NCI-H1105 (cell line): ENCODE measurements around the gene GPLD1.
"Not testable (repeated sequence)": the region's sequence is repeated elsewhere in the genome, so short reads cannot be mapped to it uniquely, and the experiment has no call there.

Experiments used
- DNase-seq: peaks from one replicate; lab custom pipeline; 2025; lab: John Stamatoyannopoulos, UW

Gene GPLD1

GRCh38 chr6:24453921-24454320 is 35.5 kb downstream of the GPLD1 start:
- DNase-seq, result no peak

- DNase-seq, result no peak
These were observed 37.6 kb downstream of the GPLD1 start for GRCh38 chr6:24451581-24452388.

- DNase-seq, result no peak
These were observed 40.4 kb downstream of the GPLD1 start for GRCh38 chr6:24448828-24449525.

DNA sequence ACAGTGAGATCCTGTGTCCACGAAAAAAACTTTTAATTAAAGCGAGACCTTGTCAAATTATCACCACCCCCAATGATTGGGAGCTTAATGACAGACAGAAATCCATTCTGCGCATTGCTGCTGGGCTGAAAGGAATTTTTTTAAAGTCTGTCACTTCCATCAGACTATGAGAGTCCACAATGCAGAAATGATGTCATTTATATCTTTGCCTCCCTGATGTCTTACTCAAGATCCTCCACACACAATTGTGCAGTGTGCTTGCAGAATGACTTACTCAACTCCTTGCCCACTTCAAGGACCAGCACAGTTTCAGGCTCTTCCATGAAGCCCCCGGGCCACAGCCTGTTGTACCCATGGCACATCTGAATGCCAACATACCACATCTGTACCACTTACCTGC is 41.0 kb downstream of the GPLD1 start:
- DNase-seq, result no peak

- DNase-seq, result no peak
These were observed 42.7 kb downstream of the GPLD1 start for GRCh38 chr6:24446670-24447069.

- no peak for DNase-seq
These were observed 43.7 kb downstream of the GPLD1 start for GRCh38 chr6:24445704-24446103.

GRCh38 chr6:24444588-24444987 is 44.8 kb downstream of the GPLD1 start:
- no peak for DNase-seq

DNA sequence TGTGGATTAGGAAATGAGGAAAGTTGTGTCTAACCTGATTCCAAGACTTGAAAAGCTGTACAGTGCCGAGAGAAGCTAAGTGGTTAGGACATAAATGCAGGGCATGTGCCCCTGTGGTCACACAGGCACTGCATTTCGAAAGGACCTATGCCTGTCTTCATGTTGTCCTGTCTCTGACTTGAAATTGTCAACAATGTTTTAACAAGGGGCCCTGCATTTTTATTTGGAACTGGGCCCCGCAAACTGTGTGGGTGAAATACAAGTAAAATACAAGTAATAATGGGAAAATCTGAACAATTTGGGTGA is 47.8 kb downstream of the GPLD1 start:
- no peak for DNase-seq

- no peak for DNase-seq
These were observed 48.3 kb downstream of the GPLD1 start for GRCh38 chr6:24440897-24441598.

DNA sequence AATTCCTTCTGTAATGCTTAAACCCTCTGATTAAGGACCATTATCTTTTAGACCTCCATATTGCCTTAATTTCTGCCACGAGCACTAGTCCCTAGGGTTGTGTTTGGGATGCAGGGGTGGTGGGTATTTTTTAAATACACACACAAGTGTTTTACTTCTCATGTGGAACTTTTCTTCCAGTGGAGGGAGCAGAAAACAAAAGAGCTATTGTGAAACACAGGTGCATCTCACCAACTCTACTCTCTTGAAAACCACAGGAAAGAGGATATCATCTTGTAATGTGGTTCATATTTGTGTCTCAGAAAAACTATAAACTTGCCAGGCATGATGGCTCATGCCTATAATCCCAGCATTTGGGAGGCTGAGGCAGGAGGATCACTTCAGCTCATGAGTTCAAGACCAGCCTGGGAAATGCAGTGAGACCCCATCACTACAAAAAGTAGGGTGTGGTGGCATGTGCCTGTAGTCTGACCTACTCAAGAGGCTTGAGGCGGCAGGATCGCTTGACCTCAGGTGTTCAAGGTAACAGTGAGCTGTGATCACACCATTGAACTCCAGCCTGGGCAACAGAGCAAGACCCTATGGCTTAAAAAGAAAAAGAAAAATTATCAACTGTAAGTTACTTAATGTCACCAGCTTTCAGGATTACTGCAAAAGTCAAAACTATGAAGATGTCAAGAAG is 49.4 kb downstream of the GPLD1 start:
- no peak for DNase-seq

DNA sequence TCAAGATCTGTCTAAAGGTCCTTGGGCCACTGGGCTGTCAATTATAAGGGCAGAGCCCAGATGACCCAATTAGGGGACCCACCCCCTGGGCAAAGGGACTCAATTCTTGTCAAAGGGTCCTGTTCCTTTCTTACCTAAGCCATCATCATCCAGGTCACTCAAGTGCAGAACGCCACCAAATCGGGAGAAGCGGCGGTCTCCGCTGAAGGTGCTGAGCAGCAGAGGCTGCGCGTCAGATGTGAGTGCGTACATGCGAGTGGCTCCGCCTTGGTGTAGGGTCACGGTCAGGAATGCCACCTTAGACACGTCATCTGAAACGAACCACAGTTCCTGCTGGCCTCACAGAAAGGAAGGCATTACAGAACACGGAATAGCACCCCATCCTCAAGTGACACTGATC is 52.4 kb downstream of the GPLD1 start:
- DNase-seq, result no peak

- no peak for DNase-seq
These were observed 56.8 kb downstream of the GPLD1 start for GRCh38 chr6:24432611-24433010.

GRCh38 chr6:24431045-24431451 is 58.3 kb downstream of the GPLD1 start:
- DNase-seq, result peak; percentile 23

DNA sequence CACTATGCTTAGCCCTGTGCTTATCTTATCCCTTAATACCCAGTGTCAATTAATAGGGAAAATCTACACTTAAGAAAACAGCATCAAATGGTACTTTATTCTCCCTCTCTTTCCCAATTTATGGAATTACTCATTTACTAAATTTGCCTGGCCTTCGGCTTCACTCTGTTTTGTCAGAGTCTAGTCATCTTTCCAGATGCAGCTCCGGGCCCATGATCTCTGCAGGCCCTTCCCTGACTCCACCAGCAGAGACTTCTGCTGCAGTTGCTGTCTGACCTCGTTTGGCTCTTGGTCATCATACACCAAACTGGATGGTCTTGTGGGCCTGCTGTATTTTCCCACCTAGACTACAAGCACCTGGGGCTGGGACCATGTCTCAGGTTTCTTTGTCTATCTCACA is 59.3 kb downstream of the GPLD1 start:
- DNase-seq, result no peak

DNA sequence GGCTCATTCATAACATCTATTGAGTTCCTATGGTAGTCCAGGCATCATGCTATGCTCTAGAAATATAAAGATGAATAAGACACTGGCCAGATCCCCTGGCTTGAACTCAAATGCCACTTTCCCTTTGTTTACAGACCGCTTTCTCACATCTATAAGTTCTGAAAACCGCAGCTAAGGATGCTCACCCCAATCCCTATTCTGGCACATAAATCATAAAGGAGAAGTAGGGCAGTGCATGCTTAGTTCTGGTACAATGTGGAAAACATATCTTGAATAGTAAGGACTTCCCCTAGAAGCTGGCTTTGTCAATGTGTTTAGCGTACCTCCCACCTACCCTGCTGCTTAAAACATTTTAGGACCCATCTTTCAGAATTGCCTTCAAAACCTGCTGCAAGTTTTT is 60.2 kb downstream of the GPLD1 start:
- no peak for DNase-seq

GRCh38 chr6:24428615-24429014 is 60.8 kb downstream of the GPLD1 start:
- no peak for DNase-seq

GRCh38 chr6:24426729-24427446 is 62.5 kb downstream of the GPLD1 start:
- no peak for DNase-seq

- DNase-seq, result no peak
These were observed 64.3 kb downstream of the GPLD1 start for GRCh38 chr6:24425091-24425490.

DNA sequence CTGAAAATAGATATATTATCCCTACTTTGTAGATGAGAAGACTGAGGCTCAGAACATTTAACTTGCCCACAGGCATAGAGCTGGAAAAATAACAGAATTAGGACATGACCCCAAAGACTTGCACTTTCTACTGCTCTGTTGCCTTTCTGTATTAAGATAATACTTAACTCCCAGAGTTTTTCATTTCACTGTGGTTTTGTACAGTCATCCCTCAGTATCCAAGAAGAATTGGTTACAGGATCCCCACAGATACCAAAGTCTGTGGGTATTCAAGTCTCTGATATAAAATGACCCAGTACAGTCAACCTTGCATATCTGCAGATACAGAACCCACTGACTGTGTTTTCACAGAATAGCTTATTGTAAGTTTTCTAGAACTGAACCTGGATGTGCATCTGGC is 69.9 kb downstream of the GPLD1 start:
- no peak for DNase-seq

- DNase-seq, result no peak
These were observed 73.6 kb downstream of the GPLD1 start for GRCh38 chr6:24415753-24416152.

GRCh38 chr6:24414531-24414930 is 74.8 kb downstream of the GPLD1 start:
- DNase-seq, result not testable (repeated sequence)

DNA sequence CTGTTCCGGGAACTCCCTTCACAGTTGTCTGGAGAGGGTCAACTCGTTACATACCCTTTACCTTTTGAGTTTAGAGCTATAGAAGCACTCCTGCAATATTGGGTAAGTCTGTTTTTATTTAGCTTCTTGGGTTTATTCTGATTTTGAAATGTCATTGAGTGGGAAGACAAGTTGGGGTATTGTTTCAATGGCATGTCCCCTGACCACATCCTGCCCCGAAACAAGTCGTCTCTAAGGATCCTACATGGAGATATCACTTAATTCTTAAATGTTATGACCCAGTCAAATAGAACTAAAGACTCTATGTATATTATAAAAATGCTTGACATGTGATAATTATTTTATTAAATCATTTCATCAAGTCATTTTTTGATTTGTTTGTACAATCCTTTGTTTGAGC is 77.1 kb downstream of the GPLD1 start:
- no peak for DNase-seq
